Stomach (tissue), 9 donors: ENCODE measurements around the gene GSC. TPM values are rescaled to one million over a fixed set of nuclear protein-coding genes. Genes with fewer than 3 reads are reported as not detected.

ENCODE experiments used
- DNase-seq, 2 donors: peaks; one replicate each; pipeline versions ENCODE4 v3.0.0 to v3.0.0-alpha.2; 2013 to 2019
- H3K27ac ChIP-seq, 5 donors: fragments of 200-600 bp in 4 of 5; sonication (generic) in 4 of 5; one replicate each; pipeline ENCODE4 v1.5.1; 2013 to 2019; ENCODE audit warnings: mild to moderate bottlenecking in 1 of 5, moderate library complexity in 1 of 5
- H3K27me3 ChIP-seq, 3 donors: fragments of 200-600 bp; sonication (generic); one replicate each; pipeline ENCODE4 v1.5.1; 2017 to 2019; ENCODE audit warnings: mixed run types in 1 of 3
- H3K36me3 ChIP-seq, 4 donors: fragments of 200-600 bp; sonication (generic); 1 replicate in 3 of 4; 2 replicates in 1 of 4; pipeline ENCODE4 v1.5.1; 2016 to 2019
- H3K4me1 ChIP-seq, 4 donors: fragments of 200-600 bp; sonication (generic); one replicate each; pipeline ENCODE4 v1.5.1; 2016 to 2019
- H3K4me3 ChIP-seq, 4 donors: fragments of 200-600 bp; sonication (generic) in 3 of 4; one replicate each; pipeline ENCODE4 v1.5.1; 2016 to 2019; ENCODE audit warnings: mild to moderate bottlenecking in 1 of 4
- H3K9me3 ChIP-seq, 4 donors: fragments of 200-600 bp; sonication (generic); one replicate each; pipeline ENCODE4 v1.5.1; 2016 to 2019
- CTCF ChIP-seq, 7 experiments: fragments of 450-650 bp in 4 of 7; fragments of 200-600 bp in 3 of 7; sonication (generic) in 3 of 7; IDR thresholded peaks; one replicate each; pipeline ENCODE4 v1.5.1; 2016 to 2019; ENCODE audit warnings: antibody characterized with exemption in 7 of 7, control low read depth in 2 of 7, mild to moderate bottlenecking in 1 of 7
- EP300 ChIP-seq: sonication (generic); formaldehyde crosslinking; IDR thresholded peaks from one replicate; pipeline ENCODE4 v1.6.1; 2017; ENCODE audit warnings: antibody characterized with exemption
- POLR2A ChIP-seq, 4 donors: fragments of 450-650 bp; IDR thresholded peaks; one replicate each; pipeline ENCODE4 v1.6.1; 2016; ENCODE audit warnings: antibody characterized with exemption in 4 of 4, control low read depth in 2 of 4, mild to moderate bottlenecking in 1 of 4, moderate library complexity in 1 of 4
- POLR2AphosphoS5 ChIP-seq, 3 donors: sonication (generic); formaldehyde crosslinking; IDR thresholded peaks; one replicate each; pipeline ENCODE4 v1.6.1; 2016; ENCODE audit warnings: antibody characterized with exemption in 3 of 3
- WGBS, 5 donors: extraction: QIAGEN DNeasy Blood & Tissue Kit in 3 of 5; methylation state at CpG; one replicate each; pipeline versions ENCODE4 v1.1.5 to v1.1.7; 2013 to 2018; 5-methylcytosine and 5-hydroxymethylcytosine counted together
- intact Hi-C: fragments of 100-400 bp; cut with DNase I; formaldehyde crosslinking; loops from one replicate; pipeline ENCODE4 v1.15.1; 2023; ENCODE audit warnings: low total_unique reads
- polyA plus RNA-seq, 3 donors: library from polyadenylated mRNA; stranded (reverse); fragments of 200-250 nt; gene quantifications; one replicate each; pipeline ENCODE4 v1.2.3, GENCODE V29; 2013
- total RNA-seq, 5 donors: library from RNA; depleted of rRNA; stranded (reverse); fragments of >200 nt; gene quantifications; one replicate each; pipeline versions ENCODE4 v1.1.0 to v1.2.3, GENCODE V29; 2014 to 2016
- donor health status: healthy with polysubstance abuse.
- donor health status: Bipolar disorder and iron deficiency.
- donor health status: healthy.

Gene GSC
- total and polyA plus RNA-seq, 8 donors: 0.25 TPM; not detected in 7

- H3K9me3 ChIP-seq: peaks cover 0 to 13% (median under 1%) of the 10 kb centered on the region in 4 donors
- DNase-seq: no peak
- TF ChIP-seq CTCF (IDR thresholded peaks at IDR 0.05): no peak
- TF ChIP-seq EP300: no peak
- no peak for TF ChIP-seq POLR2A (IDR thresholded peaks at IDR 0.05)
- TF ChIP-seq POLR2AphosphoS5 (IDR thresholded peaks at IDR 0.05): no peak
- H3K36me3 ChIP-seq: no peaks in the 10 kb centered on the region
- H3K4me1 ChIP-seq: peaks cover 25 to 48% (median 28%) of the 10 kb centered on the region in 4 donors
- peak overlapping the region; percentile 57 to 80 (median 59) for H3K4me3 ChIP-seq
- H3K27ac ChIP-seq: no peak overlapping the region
- H3K27me3 ChIP-seq: peaks cover 51 to 100% (median 87%) of the 10 kb centered on the region in 3 donors
- 4 to 20% (median 8%) methylated on average over 17 to 26 of the region's 26 CpGs for WGBS, 5 donors
- intact Hi-C loops: no loop called here
Measured at GRCh38 chr14:94768141-94768520, 1.8 kb downstream of the GSC start.

- no peak overlapping the region for H3K4me3 ChIP-seq
- intact Hi-C loops: no loop called here
- peak in 1 of 2 donors; percentile 15 for DNase-seq
- H3K4me1 ChIP-seq: peaks cover 25 to 43% (median 28%) of the 10 kb centered on the region in 4 donors
- peaks cover 0 to 7% (median 0%) of the 10 kb centered on the region in 4 donors for H3K9me3 ChIP-seq
- 7 to 36% (median 11%) methylated on average over 19 to 27 of the region's 27 CpGs for WGBS, 5 donors
- no peaks in the 10 kb centered on the region for H3K36me3 ChIP-seq
- H3K27ac ChIP-seq: no peak overlapping the region
- peaks cover 45 to 99% (median 80%) of the 10 kb centered on the region in 3 donors for H3K27me3 ChIP-seq
- TF ChIP-seq CTCF (IDR thresholded peaks at IDR 0.05) (no peak), EP300 (no peak), POLR2A (IDR thresholded peaks at IDR 0.05) (no peak), POLR2AphosphoS5 (IDR thresholded peaks at IDR 0.05) (no peak)
Measured at GRCh38 chr14:94767321-94767878, 2.5 kb downstream of the GSC start.

GRCh38 chr14:94764573-94764972 is 5.3 kb downstream of the GSC start:
- no peak for TF ChIP-seq POLR2A (IDR thresholded peaks at IDR 0.05)
- no peak for TF ChIP-seq CTCF (IDR thresholded peaks at IDR 0.05)
- no peak for TF ChIP-seq POLR2AphosphoS5 (IDR thresholded peaks at IDR 0.05)
- no peak for TF ChIP-seq EP300
- Histone ChIP-seq H3K27me3 (peaks cover 19 to 97% (median 52%) of the 10 kb centered on the region in 3 donors), H3K4me1 (peaks cover 14 to 25% (median 17%) of the 10 kb centered on the region in 4 donors), H3K36me3 (no peaks in the 10 kb centered on the region), H3K4me3 (no peak overlapping the region), H3K27ac (no peak overlapping the region), H3K9me3 (no peaks in the 10 kb centered on the region)
- 44 to 66% (median 57%) methylated on average over 7 of the region's 7 CpGs for WGBS, 5 donors
- intact Hi-C loops: no loop called here
- no peak for DNase-seq

GRCh38 chr14:94762431-94762830 is 7.5 kb downstream of the GSC start:
- H3K4me1 ChIP-seq: peaks cover 0 to 5% (median 0%) of the 10 kb centered on the region in 4 donors
- intact Hi-C loops: no loop called here
- H3K27ac ChIP-seq: no peak overlapping the region
- WGBS, 5 donors: 71 to 78% (median 72%) methylated on average over 7 of the region's 7 CpGs
- no peaks in the 10 kb centered on the region for H3K36me3 ChIP-seq
- no peaks in the 10 kb centered on the region for H3K9me3 ChIP-seq
- DNase-seq: no peak
- TF ChIP-seq POLR2A (IDR thresholded peaks at IDR 0.05) (no peak), CTCF (IDR thresholded peaks at IDR 0.05) (no peak), POLR2AphosphoS5 (IDR thresholded peaks at IDR 0.05) (no peak), EP300 (no peak)
- peaks cover 1 to 94% (median 30%) of the 10 kb centered on the region in 3 donors for H3K27me3 ChIP-seq
- no peak overlapping the region for H3K4me3 ChIP-seq
